Erythroblast (primary cell): ENCODE data around the gene PPME1.

Source experiments
- GATA1 ChIP-seq: IDR thresholded peaks from 2 replicates; pipeline ENCODE4 v1.6.1; 2011; ENCODE audit warnings: low read depth, mild to moderate bottlenecking, control low read depth, low read length, moderate library complexity
- POLR2A ChIP-seq: IDR thresholded peaks from 2 replicates; pipeline ENCODE4 v1.6.1; 2011; ENCODE audit warnings: mild to moderate bottlenecking, low read length

- TF ChIP-seq POLR2A (no peak), GATA1 (no peak)
Measured at GRCh38 chr11:74171630-74171968, 510 bp downstream of the PPME1 start.
